Measurements from ENCODE around the gene MSL1.

- TF ChIP-seq REST (IDR thresholded peaks at IDR 0.05; ENCODE audit: low read depth) (no peak), EP300 (IDR thresholded peaks at IDR 0.05; ENCODE audit: borderline replicate concordance) (no peak), MAX (IDR thresholded peaks at IDR 0.05) (no peak)
These were observed 9.1 kb upstream of the MSL1 start for GRCh38 chr17:40112718-40113109.
